ENCODE results near the gene MAN2C1. TPM values are rescaled to one million over a fixed set of nuclear protein-coding genes. Genes with fewer than 3 reads are reported as not detected.

MAN2C1 gene
- total and polyA plus RNA-seq, 9 of the 15 experiments (the other 6 are each of a cell fraction or from before 2014, with no cell fraction given) = 2.0 to 141 (median 39.9) TPM

GRCh38 chr15:75335705-75336355 is 32.6 kb downstream of the MAN2C1 start, which contains the start of gene COMMD4 (continued):
- TF ChIP-seq HOMEZ (CRISPR knock-in tag; IDR thresholded peaks at IDR 0.05) (no peak), ETV6 (IDR thresholded peaks at IDR 0.05; ENCODE audit: borderline replicate concordance in 1 of 2, low read depth in 2 of 2, low read length in 1 of 2) (no peak; a peak in 1 of 4 replicates), ETV6 (CRISPR knock-in tag; IDR thresholded peaks at IDR 0.05; ENCODE audit: borderline replicate concordance) (no peak), ZBTB34 (CRISPR knock-in tag; IDR thresholded peaks at IDR 0.05) (no peak), EHMT2 (IDR thresholded peaks at IDR 0.05) (no peak), ZBTB49 (CRISPR knock-in tag; IDR thresholded peaks at IDR 0.05; ENCODE audit: borderline replicate concordance) (no peak), ZBED1 (IDR thresholded peaks at IDR 0.05) (no peak), RFX1 (IDR thresholded peaks at IDR 0.05) (no peak), CC2D1A (IDR thresholded peaks at IDR 0.05) (no peak; the same call in 1 of the 2 replicates), VEZF1 (CRISPR knock-in tag; IDR thresholded peaks at IDR 0.05) (peak; percentile 79), SRSF7 (optimal IDR thresholded peaks at IDR 0.05; ENCODE audit: low read depth, low read length) (no peak), DDX20 (tag; IDR thresholded peaks at IDR 0.05; ENCODE audit: low read depth) (no peak), CTCF (IDR thresholded peaks at IDR 0.05 in 2 of 3, conservative IDR thresholded peaks at IDR 0.05 in 1 of 3; ENCODE audit: insufficient read depth in 2 of 3, low read depth in 1 of 3, low read length in 3 of 3) (no peak), DACH1 (IDR thresholded peaks at IDR 0.05; ENCODE audit: partially characterized antibody) (peak; percentile 10), ERF (CRISPR knock-in tag; IDR thresholded peaks at IDR 0.05) (no peak)
